Stimulated activated CD8-positive, alpha-beta memory T cell treated with anti-CD3 and anti-CD28 coated beads, Interleukin-2, amount 100 ng/mL, for 48 hours (primary cell): ENCODE data around the gene HERPUD1.
"Not testable (repeated sequence)": the region's sequence is repeated elsewhere in the genome, so short reads cannot be mapped to it uniquely, and the experiment has no call there.

Source experiments
- DNase-seq, 2 donors: peaks; one replicate each; pipeline ENCODE4 v3.0.0-alpha.2; 2020; ENCODE audit warnings: low read depth in 2 of 2

Gene HERPUD1, protein sequence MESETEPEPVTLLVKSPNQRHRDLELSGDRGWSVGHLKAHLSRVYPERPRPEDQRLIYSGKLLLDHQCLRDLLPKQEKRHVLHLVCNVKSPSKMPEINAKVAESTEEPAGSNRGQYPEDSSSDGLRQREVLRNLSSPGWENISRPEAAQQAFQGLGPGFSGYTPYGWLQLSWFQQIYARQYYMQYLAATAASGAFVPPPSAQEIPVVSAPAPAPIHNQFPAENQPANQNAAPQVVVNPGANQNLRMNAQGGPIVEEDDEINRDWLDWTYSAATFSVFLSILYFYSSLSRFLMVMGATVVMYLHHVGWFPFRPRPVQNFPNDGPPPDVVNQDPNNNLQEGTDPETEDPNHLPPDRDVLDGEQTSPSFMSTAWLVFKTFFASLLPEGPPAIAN

DNA sequence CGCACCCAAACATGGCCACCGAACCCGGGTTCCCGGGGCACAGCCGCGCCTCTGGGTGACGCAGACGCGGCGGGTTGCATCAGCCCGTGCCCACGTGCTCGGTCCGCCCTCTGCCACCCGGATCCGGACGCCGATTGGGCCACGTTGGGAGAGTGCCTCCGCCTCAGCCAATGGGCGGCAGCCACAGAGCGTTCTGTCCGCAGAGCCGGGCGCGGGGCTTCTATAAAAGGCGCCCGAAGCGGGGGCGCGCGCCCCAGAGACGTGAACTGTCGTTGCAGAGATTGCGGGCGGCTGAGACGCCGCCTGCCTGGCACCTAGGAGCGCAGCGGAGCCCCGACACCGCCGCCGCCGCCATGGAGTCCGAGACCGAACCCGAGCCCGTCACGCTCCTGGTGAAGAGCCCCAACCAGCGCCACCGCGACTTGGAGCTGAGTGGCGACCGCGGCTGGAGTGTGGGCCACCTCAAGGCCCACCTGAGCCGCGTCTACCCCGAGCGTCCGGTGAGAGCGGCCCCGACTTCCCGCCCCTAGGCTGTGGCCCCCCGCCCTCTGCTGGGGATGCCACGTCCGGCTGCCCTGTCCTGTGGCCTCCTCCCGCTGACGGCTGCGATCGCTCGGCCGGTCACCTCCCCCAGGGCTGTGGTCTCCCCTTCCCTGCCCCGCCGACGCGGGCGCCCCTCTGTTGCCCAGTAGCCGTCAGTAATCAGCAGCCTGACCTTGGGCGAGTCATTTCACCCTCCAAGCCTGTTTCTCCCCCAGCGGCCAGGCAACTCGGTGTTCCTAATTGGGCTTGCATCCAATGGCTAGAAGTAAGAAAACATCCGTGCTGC lies at the start of gene HERPUD1:
HERPUD1 (plus strand) TSS at position 251 of the 829 bp plus-strand sequence; CDS start at position 354, 103 bp downstream.
- DNase-seq = peak; percentile 98

DNA sequence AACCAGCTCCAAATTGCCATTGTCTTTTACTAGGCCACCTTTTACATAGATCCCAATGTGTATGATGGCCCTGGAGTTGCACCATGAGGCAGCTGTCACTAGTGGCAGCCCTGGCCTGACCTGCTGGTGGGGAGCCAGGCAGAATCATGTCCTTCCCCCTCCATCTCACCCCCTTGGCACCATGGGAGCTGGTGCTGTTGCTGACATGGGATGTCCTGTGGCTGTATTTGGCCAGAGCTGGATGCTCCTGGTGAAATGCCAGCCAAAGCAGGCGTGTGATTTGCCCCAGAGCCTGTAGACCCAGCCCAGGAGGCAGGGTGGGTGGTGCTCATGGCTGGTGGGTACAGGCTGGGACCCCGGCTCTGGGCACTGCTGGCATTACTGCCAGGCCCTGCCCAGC lies 48.4 kb upstream of the HERPUD1 start:
- no peak for DNase-seq

DNA sequence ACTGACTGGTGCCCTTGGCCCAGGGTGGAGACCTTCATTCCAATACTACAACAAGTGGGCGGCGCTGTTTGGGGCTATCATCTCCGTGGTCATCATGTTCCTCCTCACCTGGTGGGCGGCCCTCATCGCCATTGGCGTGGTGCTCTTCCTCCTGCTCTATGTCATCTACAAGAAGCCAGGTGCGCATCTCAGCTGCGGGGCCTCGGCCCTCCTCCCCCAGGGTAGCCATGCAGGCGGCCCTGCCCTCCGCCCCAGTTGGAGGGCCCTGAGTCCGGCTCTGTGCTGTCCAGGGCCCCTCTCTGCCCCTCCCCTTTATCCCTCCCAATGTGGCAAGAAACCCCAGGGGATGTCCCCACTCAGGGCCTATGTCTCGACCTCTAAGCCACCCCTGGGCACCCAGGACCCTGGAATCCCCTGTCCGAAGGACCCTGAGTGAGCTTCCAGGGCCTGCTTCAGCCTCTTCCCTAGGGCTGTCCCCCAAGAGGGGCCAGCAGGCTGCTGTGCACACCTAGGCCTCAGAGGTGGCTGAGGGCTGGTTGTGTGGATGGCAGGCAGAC lies 47.8 kb upstream of the HERPUD1 start:
- DNase-seq = no peak

DNA sequence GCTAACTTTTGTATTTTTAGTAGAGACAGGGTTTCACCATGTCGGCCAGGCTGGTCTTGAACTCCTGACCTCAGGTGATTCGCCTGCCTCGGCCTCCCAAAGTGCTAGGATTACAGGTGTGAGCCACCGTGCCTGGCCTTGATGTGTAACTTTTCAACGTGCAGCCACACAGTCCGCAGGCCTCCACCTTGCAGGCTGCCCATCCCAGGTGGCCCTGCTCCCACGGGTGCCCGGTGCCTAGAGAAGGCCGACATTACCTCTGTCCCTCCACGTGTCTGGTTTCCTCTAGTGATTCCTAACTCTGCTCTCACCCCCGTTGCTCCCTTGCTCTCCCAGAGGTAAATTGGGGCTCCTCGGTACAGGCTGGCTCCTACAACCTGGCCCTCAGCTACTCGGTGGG lies 47.0 kb upstream of the HERPUD1 start:
- DNase-seq = not testable (repeated sequence)

DNA sequence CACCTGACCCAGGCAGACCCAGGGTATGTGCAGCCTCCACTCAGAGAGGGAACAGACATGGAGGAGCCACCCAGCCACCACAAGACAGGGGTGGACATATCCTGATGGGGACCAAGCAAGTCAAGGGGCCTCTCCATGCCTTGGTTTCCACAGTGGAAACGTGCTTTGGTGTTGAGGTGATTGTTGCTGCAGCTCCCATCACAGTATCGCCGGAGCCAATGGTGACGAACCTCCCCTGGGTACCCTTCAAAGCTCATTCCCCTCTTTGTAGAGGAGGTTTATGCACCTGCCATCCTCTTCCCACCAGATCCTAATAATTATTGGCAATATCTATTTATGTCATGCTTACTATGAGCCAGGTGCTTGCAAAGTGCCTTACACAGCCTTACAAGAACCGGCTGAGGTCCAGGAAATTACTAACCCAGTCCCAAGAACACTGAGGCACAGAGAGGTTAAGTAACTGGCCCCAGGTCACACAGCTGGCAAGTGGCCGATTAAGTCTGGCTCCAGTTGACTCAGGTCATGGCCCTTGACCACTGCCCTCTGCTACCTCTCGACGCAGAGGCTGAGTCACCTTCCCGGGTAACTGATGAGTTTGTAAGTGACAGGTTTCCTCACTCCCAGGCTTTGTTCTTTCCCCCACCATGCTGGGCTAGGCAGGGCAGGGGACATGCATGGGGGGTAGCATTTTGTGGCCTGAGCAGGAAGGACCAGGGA lies 46.3 kb upstream of the HERPUD1 start:
- DNase-seq = no peak

DNA sequence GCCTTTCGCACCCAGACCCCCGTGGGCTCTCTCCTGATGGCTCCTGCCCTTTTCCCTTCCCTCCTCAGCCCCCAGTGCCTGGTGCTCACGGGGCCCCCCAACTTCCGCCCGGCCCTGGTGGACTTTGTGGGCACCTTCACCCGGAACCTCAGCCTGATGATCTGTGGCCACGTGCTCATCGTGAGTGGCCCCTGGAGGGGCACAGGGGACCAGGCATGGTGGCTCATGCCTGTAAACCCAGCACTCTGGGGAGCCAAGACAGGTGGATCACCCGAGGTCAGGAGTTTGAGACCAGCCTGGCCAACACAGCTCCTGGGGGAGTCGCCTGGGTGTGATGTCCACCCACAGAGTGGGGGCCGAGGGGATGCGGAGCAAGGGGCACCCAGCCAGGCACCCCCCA lies 45.6 kb upstream of the HERPUD1 start:
- DNase-seq = no peak

DNA sequence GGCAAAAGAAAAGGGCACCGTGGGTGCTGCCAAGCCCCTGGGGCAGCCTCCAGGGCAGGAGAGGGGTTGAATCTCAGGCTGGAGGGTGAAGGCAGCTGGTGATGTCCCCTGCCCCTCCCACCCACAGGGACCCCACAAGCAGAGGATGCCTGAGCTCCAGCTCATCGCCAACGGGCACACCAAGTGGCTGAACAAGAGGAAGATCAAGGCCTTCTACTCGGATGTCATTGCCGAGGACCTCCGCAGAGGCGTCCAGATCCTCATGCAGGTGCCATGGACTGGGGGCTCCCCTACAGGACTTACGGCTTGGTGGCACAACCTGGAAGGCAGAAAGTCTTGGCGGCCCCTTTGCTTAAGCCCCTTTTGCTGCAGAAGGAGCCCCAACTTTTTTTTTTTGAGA lies 45.1 kb upstream of the HERPUD1 start:
- DNase-seq = no peak

DNA sequence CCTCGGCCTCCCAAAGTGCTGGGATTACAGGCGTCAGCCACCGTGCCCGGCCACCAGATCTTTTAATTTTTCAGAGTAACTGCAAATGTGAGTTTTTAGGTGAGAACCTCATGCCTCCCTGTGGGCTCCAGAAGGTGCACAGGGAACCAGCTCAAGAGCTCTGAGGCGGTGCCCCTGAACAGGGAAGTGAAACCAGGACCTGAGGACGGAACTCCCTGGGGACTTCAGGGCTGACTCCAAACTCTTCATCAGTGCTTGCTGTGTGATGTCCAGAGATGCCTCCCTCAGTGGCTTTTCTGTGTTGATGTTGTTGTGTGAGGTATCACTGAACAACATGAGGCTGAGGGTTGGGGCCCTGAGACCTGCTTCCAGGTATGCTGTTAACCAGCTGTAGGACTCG lies 43.1 kb upstream of the HERPUD1 start:
- DNase-seq = no peak

DNA sequence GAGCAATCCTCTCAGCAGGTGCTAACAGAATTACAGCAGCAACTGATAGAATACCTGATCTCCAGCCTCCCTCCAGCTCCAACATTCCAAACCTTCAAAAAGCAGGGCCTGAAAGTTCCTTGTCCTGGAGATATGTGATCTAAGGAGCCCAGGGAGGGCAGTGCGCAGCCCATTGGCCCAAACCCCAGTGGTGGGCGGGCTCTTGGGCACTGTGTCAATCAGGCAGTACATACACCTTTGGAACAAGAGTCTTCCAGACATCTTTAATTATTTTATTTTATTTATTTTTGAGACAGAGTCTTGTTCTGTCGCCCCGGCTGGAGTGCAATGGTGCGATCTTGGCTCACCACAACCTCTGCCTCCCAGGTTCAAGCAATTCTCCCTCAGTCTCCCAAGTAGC lies 42.7 kb upstream of the HERPUD1 start:
- no peak for DNase-seq

DNA sequence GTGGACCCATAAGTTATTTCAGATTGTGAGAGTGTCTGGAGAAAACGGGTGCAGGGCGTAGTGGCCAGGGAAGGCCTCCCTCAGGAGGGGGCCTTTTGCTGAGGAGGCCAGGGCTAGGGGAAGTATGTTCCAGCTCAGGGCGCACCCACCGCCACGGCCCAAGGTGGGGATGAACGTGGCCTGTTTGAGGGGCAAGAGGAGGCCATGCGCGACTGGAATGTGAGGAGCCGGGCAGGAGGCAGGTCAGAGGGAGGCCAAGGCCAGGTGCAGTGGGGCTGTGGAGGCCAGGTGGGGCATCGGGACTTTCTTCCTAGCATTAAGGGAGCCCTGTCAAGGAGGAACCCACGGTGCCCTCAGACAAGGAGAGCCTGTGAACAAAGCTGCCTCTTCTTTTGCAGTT lies 40.3 kb upstream of the HERPUD1 start:
- no peak for DNase-seq

DNA sequence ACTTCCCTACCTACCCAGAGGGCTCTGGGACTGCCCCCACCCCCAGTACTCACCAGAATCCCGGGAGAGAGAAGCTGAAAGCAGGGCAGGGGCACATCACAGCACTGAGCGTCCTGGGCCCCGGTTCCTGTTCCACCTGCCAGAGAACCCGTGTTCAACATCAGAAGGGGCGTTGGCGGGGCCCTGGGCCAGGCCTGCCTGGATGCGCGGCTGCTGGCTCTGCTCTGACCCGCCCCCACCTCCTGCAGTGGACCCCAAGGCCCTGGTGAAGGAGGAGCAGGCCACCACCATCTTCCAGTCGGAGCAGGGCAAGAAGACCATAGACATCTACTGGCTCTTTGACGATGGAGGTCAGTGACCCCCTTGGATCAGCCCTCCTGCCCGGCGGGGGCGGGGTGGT lies 39.2 kb upstream of the HERPUD1 start:
- no peak for DNase-seq

DNA sequence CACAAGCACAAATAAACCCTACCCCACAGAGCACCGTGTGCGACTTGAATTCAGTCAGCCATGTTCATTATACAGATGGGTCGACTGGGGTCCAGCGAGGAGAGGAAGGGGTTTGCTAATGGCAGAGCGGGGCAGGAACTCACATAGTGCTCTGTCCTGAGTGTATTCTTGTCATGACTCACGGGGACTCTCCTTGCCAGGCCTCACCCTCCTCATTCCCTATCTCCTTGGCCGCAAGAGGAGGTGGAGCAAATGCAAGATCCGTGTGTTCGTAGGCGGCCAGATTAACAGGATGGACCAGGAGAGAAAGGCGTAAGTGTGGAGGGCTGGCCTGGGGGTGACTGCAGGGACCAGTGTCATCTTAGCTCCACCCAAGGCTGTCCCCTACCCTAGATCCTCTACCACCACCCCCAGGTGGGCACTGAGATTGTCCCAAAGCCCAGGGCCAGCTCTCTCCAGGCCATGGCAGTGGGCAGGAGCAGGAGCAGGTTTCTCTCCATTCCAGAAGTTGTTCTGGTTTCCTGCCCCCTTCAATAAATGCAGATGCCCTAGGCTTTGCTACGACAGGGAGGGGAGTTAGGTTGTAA lies 37.5 kb upstream of the HERPUD1 start:
- no peak for DNase-seq

DNA sequence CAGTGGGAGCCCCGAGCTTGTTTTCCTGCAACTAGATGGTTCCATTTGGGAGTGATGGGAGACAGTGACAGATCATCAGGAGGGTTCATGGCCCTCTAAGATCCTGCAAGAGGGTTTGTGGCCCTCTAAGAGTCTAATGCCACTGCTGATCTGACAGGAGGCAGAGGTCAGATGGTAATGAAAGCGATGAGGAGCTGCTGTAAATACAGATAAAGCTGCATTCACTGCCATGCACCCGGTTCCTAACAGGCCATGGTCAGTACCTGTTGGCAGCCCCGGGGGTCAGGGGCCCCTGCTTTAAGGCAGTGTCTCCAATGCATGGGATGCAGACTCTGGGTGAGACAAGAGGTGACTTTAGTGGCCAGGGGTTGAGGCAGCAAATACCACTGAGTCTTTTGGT lies 36.1 kb upstream of the HERPUD1 start:
- no peak for DNase-seq

DNA sequence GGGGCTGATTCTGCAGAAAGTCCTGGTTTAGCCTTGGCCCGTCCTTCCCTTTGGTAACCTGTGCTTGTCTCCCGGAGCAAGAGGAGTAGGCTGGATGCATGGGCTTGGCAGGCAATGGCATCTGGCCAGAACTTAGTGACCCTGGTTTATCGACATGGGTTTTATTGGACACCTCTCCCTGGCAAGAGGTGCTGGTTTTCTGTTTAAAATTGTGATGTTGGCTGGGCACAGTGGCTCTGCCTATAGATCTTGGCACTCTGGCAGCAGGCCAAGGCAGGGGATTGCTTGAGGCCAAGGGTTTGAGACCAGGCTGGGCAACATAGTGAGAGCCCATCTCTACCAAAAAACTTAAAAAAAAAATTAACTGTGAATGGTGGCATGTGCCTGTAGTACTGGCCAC lies 35.7 kb upstream of the HERPUD1 start:
- DNase-seq = no peak

DNA sequence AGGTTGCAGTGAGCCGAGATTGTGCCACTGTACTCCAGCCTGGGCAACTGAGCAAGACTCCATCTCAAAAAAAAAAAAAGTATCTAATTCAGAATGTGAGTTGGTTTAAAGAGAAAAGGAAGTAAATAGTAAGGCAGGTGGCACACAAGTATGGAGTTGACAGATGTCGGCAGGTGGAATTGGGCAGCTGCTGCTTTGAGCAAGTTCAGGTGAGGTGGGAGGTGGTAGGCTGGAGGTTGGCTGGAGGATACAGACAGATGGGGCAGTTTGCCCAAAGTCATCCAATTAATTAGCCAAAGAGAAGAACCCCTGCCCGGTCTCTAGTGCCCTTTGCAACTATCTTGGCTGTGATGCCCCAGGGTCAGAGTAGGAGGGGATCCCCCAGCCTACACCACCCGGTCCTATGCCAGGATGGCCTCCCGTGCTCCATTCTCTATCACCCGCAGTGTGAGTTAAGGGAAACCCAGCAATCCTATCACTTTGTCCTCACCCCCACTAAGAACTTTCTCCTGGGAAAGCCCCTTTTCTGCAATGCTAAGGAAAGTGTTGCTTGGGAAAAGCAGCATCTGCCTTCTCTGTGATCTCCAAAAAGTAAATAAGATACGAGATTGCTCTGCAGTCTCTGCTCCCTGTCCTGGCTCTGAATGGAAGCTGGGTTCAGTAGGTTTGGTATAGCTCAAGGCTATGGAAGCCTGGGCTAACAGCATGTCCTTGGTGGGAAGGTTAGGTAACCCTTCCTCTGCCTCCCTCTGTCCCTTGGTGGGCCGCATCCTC lies 34.7 kb upstream of the HERPUD1 start:
- DNase-seq = no peak

DNA sequence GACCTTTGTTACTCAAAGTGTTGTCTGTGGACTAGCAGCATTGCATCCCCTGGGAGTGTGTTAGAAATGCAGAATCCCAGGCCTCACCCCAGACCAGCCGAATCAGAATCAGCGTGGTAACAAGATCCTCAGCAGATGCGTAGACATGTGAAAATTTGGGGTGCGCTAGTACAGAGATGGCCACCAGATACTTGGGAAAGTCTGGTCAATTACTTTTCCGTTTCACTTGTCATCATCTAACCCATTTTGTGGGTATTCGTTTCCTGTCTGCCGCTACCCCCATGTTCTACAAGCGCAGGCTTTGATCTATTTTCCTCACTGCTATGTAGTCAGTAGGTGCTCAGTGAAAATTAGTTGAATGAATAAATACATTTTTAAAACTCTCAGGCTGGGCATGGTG lies 33.1 kb upstream of the HERPUD1 start:
- no peak for DNase-seq

DNA sequence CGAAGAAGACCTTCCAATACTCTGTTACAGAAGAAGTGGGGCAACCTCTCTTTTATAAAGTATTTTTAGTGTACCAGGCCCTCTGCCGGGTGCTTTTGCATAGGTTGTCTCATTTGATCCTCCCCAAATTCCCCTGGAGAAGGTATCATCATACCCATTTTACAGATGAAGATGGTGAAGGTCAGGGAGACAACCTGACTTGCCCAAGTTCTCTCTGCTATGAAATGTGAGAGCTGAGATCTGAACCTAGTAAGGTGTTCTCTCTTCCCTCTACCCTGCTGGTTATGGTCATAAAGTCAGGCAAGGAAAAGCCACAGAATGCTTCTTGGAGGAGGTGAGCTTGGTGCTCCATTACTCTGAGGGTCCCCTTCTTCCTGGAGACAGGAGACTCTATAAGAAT lies 28.1 kb upstream of the HERPUD1 start:
- no peak for DNase-seq

DNA sequence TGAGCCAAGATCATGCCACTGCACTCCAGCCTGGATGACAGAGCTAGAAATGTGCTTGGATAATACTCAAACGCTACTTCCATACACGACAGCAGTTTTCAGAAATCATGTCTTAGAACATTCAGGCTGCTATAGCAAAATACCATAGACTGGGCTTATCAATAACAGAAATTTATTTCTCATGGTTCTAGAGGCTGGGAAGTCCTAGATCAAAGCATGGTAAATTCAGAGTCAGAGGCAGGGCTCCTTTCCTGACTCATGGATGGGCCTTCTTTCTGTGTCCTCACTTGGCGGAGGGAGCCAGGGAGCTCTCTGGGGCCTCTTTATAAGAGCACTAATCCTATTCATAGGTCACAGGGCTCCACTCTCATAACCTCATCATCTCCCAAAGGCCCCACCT lies 24.5 kb upstream of the HERPUD1 start:
- no peak for DNase-seq

DNA sequence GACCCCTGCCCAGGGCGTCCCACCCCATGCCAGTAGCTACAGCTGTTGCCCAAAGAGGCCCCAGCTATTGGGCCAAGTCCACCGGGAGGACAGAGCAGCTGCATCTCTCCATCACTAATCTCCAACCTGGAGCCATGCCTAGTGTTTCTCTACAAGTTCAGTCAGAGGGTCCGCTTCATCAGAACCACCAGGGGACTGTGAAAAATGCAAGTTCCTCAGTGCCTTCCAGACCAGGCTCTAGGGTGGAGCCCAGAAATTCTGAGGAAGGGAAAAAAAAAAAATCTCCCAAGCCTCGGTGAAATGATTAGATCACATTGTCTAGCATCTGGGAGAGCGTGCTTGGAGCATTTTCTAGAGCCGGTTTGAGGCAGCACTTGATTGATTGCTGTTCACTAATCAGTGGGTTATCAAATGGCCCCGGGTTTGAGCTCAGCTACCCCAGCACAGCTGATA lies 22.4 kb upstream of the HERPUD1 start:
- DNase-seq = no peak

DNA sequence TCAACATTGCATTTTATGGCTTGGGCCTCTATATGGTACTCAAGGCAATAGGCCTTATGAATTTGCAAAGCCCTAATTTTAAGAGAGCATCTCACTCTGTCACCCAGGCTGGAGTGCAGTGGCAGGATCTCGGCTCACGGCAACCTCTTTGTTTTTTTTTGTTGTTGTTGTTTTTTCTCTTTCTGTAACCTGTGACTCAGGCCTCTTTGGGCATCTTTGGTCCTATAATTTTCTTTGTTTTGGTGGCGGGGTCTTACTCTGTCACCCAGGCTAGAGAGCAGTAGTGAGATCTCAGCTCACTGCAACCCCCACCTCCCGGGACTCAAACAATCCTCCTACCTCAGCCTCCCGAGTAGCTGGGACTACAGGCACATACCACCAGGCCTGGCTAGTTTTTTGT lies 21.8 kb upstream of the HERPUD1 start:
- no peak for DNase-seq
